ENCODE results near the gene GORASP1. TPM values are rescaled to one million over a fixed set of nuclear protein-coding genes. Genes with fewer than 3 reads are reported as not detected.

Gene GORASP1
- total and polyA plus RNA-seq, 2 of the 13 experiments (the other 11 are each of a cell fraction or from before 2014, with no cell fraction given) = 36.4 to 39.8 TPM

DNA sequence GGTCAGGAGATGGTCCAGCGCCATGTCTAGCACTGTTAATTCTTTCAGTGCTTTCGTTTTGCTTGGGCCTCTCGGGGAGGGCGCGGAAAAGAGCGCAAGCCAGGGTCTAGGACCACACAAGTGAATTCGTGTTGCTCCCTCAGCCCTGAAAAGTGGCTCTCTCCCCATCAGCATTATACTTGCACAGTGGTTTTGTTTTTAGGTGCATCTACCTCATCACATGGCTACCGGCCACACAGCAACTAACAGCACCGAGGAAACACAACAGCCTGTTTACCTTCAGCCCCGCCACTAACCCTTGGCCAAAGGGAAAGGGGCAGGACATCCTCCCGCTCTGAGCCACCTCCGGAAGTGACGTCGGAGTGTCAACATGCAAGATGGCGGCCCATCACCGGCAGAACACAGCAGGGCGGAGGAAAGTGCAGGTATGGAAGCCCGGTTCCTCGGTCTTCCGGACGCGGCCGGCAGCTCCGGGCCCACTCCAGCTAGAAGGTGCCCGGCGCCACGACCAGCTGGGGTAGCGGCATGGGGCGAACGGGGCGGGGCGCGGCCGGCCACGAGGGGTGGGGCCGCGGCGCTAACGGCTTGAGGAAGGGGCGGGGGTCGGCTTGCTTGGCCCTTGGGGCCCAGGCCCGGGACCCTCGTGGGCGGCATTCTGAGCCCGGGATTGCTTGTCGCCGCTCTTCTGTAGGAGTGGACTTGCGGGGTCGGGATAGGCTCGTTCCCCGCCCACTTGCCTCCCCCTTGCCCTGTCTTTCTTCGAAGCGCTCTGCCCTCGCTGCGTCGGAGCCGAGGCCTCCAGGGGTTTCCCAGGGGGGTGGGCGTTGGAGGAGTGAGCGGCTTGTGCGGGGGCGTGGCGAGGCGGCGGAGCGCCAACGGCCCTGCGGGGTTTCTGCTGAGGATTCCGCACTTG, 55.5 kb downstream of the GORASP1 start, which contains the start of the genes SCN11A and WDR48 (continued):
- TF ChIP-seq, protein P1, sequence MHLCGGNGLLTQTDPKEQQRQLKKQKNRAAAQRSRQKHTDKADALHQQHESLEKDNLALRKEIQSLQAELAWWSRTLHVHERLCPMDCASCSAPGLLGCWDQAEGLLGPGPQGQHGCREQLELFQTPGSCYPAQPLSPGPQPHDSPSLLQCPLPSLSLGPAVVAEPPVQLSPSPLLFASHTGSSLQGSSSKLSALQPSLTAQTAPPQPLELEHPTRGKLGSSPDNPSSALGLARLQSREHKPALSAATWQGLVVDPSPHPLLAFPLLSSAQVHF (CRISPR knock-in tag; IDR thresholded peaks at IDR 0.05) = peak; percentile 95
- TF ChIP-seq ZNF136 (CRISPR knock-in tag; IDR thresholded peaks at IDR 0.05; ENCODE audit: low read depth) (peak; percentile 68; the same call in 1 of the 2 replicates), ZKSCAN8 (CRISPR knock-in tag; IDR thresholded peaks at IDR 0.05; ENCODE audit: borderline replicate concordance) (no peak; the same call in 1 of the 2 replicates), CHCHD3 (CRISPR knock-in tag; IDR thresholded peaks at IDR 0.05) (no peak), RORA (CRISPR knock-in tag; IDR thresholded peaks at IDR 0.05) (no peak), ZNF709 (CRISPR knock-in tag; IDR thresholded peaks at IDR 0.05) (peak; percentile 60; the same call in 1 of the 2 replicates), ZFY (CRISPR knock-in tag; IDR thresholded peaks at IDR 0.05) (peak; percentile 94), ZNF772 (CRISPR knock-in tag; IDR thresholded peaks at IDR 0.05) (no peak; the same call in 1 of the 2 replicates), KLF11 (CRISPR knock-in tag; IDR thresholded peaks at IDR 0.05) (no peak; the same call in 1 of the 2 replicates), ZSCAN29 (CRISPR knock-in tag; conservative IDR thresholded peaks at IDR 0.05) (0 out of 2 replicates have a peak, but pooled peaks have one; percentile 31), MTF2 (CRISPR knock-in tag; IDR thresholded peaks at IDR 0.05; ENCODE audit: borderline replicate concordance) (peak; percentile 17; the same call in 1 of the 2 replicates)
- TF ChIP-seq, protein P2, sequence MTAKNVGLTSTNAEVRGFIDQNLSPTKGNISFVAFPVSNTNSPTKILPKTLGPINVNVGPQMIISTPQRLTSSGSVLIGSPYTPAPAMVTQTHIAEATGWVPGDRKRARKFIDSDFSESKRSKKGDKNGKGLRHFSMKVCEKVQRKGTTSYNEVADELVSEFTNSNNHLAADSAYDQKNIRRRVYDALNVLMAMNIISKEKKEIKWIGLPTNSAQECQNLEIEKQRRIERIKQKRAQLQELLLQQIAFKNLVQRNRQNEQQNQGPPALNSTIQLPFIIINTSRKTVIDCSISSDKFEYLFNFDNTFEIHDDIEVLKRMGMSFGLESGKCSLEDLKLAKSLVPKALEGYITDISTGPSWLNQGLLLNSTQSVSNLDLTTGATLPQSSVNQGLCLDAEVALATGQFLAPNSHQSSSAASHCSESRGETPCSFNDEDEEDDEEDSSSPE (CRISPR knock-in tag; IDR thresholded peaks at IDR 0.05) = peak; percentile 79
- TF ChIP-seq, protein P3, sequence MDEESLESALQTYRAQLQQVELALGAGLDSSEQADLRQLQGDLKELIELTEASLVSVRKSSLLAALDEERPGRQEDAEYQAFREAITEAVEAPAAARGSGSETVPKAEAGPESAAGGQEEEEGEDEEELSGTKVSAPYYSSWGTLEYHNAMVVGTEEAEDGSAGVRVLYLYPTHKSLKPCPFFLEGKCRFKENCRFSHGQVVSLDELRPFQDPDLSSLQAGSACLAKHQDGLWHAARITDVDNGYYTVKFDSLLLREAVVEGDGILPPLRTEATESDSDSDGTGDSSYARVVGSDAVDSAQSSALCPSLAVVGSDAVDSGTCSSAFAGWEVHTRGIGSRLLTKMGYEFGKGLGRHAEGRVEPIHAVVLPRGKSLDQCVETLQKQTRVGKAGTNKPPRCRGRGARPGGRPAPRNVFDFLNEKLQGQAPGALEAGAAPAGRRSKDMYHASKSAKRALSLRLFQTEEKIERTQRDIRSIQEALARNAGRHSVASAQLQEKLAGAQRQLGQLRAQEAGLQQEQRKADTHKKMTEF (CRISPR knock-in tag; IDR thresholded peaks at IDR 0.05) = peak; percentile 87
- TF ChIP-seq, protein P4, sequence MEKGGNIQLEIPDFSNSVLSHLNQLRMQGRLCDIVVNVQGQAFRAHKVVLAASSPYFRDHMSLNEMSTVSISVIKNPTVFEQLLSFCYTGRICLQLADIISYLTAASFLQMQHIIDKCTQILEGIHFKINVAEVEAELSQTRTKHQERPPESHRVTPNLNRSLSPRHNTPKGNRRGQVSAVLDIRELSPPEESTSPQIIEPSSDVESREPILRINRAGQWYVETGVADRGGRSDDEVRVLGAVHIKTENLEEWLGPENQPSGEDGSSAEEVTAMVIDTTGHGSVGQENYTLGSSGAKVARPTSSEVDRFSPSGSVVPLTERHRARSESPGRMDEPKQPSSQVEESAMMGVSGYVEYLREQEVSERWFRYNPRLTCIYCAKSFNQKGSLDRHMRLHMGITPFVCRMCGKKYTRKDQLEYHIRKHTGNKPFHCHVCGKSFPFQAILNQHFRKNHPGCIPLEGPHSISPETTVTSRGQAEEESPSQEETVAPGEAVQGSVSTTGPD (CRISPR knock-in tag; IDR thresholded peaks at IDR 0.05) = no peak
- TF ChIP-seq, protein P5, sequence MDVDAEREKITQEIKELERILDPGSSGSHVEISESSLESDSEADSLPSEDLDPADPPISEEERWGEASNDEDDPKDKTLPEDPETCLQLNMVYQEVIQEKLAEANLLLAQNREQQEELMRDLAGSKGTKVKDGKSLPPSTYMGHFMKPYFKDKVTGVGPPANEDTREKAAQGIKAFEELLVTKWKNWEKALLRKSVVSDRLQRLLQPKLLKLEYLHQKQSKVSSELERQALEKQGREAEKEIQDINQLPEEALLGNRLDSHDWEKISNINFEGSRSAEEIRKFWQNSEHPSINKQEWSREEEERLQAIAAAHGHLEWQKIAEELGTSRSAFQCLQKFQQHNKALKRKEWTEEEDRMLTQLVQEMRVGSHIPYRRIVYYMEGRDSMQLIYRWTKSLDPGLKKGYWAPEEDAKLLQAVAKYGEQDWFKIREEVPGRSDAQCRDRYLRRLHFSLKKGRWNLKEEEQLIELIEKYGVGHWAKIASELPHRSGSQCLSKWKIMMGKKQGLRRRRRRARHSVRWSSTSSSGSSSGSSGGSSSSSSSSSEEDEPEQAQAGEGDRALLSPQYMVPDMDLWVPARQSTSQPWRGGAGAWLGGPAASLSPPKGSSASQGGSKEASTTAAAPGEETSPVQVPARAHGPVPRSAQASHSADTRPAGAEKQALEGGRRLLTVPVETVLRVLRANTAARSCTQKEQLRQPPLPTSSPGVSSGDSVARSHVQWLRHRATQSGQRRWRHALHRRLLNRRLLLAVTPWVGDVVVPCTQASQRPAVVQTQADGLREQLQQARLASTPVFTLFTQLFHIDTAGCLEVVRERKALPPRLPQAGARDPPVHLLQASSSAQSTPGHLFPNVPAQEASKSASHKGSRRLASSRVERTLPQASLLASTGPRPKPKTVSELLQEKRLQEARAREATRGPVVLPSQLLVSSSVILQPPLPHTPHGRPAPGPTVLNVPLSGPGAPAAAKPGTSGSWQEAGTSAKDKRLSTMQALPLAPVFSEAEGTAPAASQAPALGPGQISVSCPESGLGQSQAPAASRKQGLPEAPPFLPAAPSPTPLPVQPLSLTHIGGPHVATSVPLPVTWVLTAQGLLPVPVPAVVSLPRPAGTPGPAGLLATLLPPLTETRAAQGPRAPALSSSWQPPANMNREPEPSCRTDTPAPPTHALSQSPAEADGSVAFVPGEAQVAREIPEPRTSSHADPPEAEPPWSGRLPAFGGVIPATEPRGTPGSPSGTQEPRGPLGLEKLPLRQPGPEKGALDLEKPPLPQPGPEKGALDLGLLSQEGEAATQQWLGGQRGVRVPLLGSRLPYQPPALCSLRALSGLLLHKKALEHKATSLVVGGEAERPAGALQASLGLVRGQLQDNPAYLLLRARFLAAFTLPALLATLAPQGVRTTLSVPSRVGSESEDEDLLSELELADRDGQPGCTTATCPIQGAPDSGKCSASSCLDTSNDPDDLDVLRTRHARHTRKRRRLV (CRISPR knock-in tag; IDR thresholded peaks at IDR 0.05) = no peak
- TF ChIP-seq, protein P6, sequence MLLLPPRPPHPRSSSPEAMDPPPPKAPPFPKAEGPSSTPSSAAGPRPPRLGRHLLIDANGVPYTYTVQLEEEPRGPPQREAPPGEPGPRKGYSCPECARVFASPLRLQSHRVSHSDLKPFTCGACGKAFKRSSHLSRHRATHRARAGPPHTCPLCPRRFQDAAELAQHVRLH (CRISPR knock-in tag; IDR thresholded peaks at IDR 0.05; ENCODE audit: borderline replicate concordance, low read depth) = peak; percentile 75; the same call in 1 of the 2 replicates
